BLaER1 (cell line): ENCODE data around the gene ARHGEF4.

Experiments used
- H3K27ac ChIP-seq: shearing (Covaris generic); formaldehyde crosslinking; 2 replicates; pipeline ENCODE4 v1.8.1; 2022
- H3K27me3 ChIP-seq: shearing (Covaris generic); formaldehyde crosslinking; 2 replicates; pipeline ENCODE4 v1.8.1; 2022
- H3K36me3 ChIP-seq: shearing (Covaris generic); formaldehyde crosslinking; 2 replicates; pipeline ENCODE4 v1.8.1; 2022
- H3K4me1 ChIP-seq: shearing (Covaris generic); formaldehyde crosslinking; 2 replicates; pipeline ENCODE4 v1.8.1; 2022
- H3K4me2 ChIP-seq: shearing (Covaris generic); formaldehyde crosslinking; 2 replicates; pipeline ENCODE4 v1.8.1; 2022
- H3K4me3 ChIP-seq: shearing (Covaris generic); formaldehyde crosslinking; 2 replicates; pipeline ENCODE4 v1.8.1; 2022
- H3K9ac ChIP-seq: shearing (Covaris generic); formaldehyde crosslinking; 2 replicates; pipeline ENCODE4 v1.8.1; 2022
- H3K9me3 ChIP-seq: shearing (Covaris generic); formaldehyde crosslinking; 2 replicates; pipeline ENCODE4 v1.8.1; 2022
- H4K20me1 ChIP-seq: shearing (Covaris generic); formaldehyde crosslinking; 2 replicates; pipeline ENCODE4 v1.8.1; 2022
- Cebpa-rat ChIP-seq: shearing (Covaris generic); IDR thresholded peaks from 2 replicates; pipeline ENCODE4 v1.8.1; 2022

ARHGEF4 gene

DNA sequence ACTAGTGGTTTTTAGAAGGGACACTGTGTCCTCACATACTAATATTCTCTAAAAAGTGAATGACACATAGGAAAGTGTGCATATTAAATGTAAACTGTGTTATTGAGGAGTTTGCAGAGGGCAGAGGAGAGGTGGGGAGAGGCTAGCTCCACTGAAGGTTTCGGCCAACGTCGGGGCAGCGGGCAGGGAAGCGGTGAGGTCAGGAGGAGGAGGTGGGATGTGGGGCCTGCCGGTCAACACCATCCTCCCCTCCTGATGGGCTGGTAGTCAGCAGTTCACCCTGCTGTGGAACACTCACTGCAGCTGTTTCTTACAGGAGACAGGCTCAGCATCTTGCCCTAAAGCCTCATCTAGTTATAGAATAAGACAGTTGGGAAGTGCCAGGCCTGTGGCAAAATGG lies 74.2 kb downstream of the ARHGEF4 start:
- H3K27me3 ChIP-seq: peaks cover 24% of the 10 kb centered on the region
- H3K9me3 ChIP-seq: peaks cover 13% of the 10 kb centered on the region
- H3K4me2 ChIP-seq: no peak overlapping the region
- peaks cover 13% of the 10 kb centered on the region for H3K4me1 ChIP-seq
- no peak overlapping the region for H3K4me3 ChIP-seq
- no peak overlapping the region for H3K27ac ChIP-seq
- H3K9ac ChIP-seq: no peak overlapping the region
- H4K20me1 ChIP-seq: peaks cover 1% of the 10 kb centered on the region; the same call in 1 of the 2 replicates
- H3K36me3 ChIP-seq: no peaks in the 10 kb centered on the region
- TF ChIP-seq Cebpa-rat: no peak

DNA sequence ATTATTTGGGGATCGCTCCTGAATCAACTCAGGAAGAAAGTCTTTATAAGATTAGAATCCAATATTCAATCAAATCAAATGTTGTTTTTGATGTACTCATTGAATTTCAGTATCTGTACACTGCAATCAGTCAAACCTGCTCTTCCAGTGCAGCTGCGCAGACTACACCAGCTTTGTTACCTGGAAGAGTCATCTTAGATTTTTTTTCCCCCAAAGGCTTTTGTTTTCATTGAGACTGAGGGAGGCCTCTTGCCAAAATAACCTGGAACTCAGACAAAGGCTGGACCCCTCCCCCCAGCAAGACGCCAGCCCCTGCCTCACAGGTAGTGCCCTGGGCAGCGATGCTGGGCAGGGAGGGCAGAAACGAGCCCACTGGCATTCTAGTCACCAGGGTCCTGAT lies 74.8 kb downstream of the ARHGEF4 start:
- peaks cover 7% of the 10 kb centered on the region; the same call in 1 of the 2 replicates for H4K20me1 ChIP-seq

DNA sequence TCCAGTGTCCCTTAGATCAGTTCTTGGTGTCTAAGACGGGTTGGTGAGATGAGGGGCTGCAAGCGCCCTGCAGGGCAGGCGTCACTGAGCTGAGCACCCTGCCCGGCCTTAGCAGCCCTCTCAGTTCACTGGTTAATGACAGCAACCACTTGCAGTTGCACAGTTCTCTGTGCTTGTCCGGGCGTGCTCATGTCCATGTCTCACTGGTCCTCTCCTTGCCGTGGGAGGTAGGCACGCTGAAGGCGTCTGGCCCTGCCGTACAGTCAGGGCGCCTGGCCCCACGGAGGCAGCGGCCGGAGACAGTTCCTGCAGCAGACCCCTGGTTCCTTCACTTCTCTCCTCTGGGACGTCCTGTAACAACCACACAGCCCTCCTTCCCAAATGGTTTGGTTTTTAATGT lies 75.3 kb downstream of the ARHGEF4 start:
- Histone ChIP-seq H3K4me1 (peaks cover 18% of the 10 kb centered on the region), H3K4me3 (no peak overlapping the region), H4K20me1 (peaks cover 7% of the 10 kb centered on the region; the same call in 1 of the 2 replicates), H3K9me3 (peaks cover 8% of the 10 kb centered on the region; the same call in 1 of the 2 replicates), H3K4me2 (no peak overlapping the region), H3K36me3 (no peaks in the 10 kb centered on the region), H3K27me3 (peaks cover 34% of the 10 kb centered on the region), H3K27ac (no peak overlapping the region), H3K9ac (no peak overlapping the region)
- TF ChIP-seq Cebpa-rat: no peak

More for the DNA sequence above, 74.8 kb downstream of the ARHGEF4 start:
- H3K4me1 ChIP-seq: peaks cover 18% of the 10 kb centered on the region
- H3K27me3 ChIP-seq: peaks cover 29% of the 10 kb centered on the region
- H3K4me3 ChIP-seq: no peak overlapping the region
- peaks cover 13% of the 10 kb centered on the region for H3K9me3 ChIP-seq
- no peak overlapping the region for H3K27ac ChIP-seq
- no peak overlapping the region for H3K4me2 ChIP-seq
- H3K36me3 ChIP-seq: no peaks in the 10 kb centered on the region
- TF ChIP-seq Cebpa-rat: no peak
- no peak overlapping the region for H3K9ac ChIP-seq

DNA sequence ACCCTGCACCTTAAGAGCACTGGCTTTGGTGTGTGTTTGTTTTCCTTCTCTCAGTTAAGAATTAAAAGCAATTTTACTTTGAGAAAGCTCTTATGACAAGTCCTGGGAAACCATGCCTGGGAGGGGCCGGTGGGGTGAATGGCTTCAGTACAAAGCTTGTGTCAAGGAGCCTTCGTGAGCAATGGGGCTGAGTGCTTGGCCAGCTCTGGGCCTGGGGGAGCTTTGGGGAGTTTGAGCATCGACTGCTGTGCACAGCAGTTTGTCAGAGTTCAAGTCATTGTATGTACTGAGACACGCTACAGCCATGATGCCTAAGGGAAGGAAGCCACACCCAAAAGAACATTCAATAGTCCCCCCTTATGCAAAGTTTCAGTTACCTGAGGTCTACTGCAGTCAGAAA lies 75.8 kb downstream of the ARHGEF4 start:
- H4K20me1 ChIP-seq: peaks cover 7% of the 10 kb centered on the region; the same call in 1 of the 2 replicates
- H3K4me1 ChIP-seq: peaks cover 18% of the 10 kb centered on the region
- peaks cover 7% of the 10 kb centered on the region; the same call in 1 of the 2 replicates for H3K9me3 ChIP-seq
- no peak overlapping the region for H3K4me3 ChIP-seq
- peaks cover 39% of the 10 kb centered on the region for H3K27me3 ChIP-seq
- no peaks in the 10 kb centered on the region for H3K36me3 ChIP-seq
- H3K4me2 ChIP-seq: no peak overlapping the region
- no peak overlapping the region for H3K27ac ChIP-seq
- H3K9ac ChIP-seq: no peak overlapping the region
- TF ChIP-seq Cebpa-rat: no peak

DNA sequence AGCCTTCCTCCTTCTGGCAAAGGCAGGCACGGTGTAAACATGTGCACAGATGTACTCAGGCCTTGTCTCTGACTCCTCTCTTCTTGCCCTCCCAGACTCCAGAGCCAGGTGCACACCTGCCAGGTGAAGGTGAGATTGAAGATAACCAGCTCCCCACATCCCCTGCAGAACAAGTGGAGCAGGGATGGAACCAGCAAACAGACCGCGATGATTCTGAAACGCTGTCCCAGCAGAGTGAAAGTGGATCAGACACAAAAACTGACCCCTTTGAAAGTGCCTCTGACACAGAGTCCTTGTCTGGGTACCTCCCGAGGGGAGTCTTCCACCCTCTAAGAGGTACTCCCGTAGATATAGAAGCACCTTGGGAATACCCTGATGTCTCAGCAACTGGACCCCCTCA lies 77.2 kb downstream of the ARHGEF4 start:
- H3K9ac ChIP-seq: no peak overlapping the region

DNA sequence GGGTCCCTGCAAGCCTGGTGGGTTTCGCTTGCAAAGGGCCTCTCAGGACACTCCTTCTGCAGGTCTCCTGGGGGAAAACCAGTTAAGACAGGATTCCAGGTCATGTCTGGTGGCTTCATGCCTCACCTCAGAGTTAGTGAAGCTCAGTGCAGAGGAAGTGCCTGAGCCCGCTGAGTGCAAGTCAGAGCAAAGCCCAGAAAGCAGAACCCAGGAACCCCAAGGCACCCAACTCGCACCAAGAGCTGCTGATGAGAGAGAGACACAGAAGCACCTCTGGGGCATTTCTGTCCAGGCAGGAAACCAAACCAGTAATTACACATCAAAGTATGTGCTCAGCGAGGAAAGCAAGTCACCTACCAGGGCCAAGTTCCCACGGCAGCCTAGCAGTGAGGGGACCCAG lies 78.4 kb downstream of the ARHGEF4 start:
- Histone ChIP-seq H3K9ac (no peak overlapping the region), H3K4me3 (no peak overlapping the region), H3K4me2 (peak overlapping the region; percentile 50), H3K27me3 (peaks cover 49% of the 10 kb centered on the region), H3K9me3 (peaks cover 7% of the 10 kb centered on the region; the same call in 1 of the 2 replicates), H3K27ac (no peak overlapping the region), H3K36me3 (no peaks in the 10 kb centered on the region), H3K4me1 (peaks cover 18% of the 10 kb centered on the region), H4K20me1 (peaks cover 7% of the 10 kb centered on the region; the same call in 1 of the 2 replicates)
- TF ChIP-seq Cebpa-rat: no peak

More for the DNA sequence above, 77.2 kb downstream of the ARHGEF4 start:
- H3K27ac ChIP-seq: no peak overlapping the region
- H3K4me1 ChIP-seq: peaks cover 18% of the 10 kb centered on the region
- H3K4me3 ChIP-seq: no peak overlapping the region
- H3K4me2 ChIP-seq: no peak overlapping the region
- TF ChIP-seq Cebpa-rat: no peak
- peaks cover 7% of the 10 kb centered on the region; the same call in 1 of the 2 replicates for H3K9me3 ChIP-seq
- peaks cover 49% of the 10 kb centered on the region for H3K27me3 ChIP-seq
- H4K20me1 ChIP-seq: peaks cover 7% of the 10 kb centered on the region; the same call in 1 of the 2 replicates
- H3K36me3 ChIP-seq: no peaks in the 10 kb centered on the region

DNA sequence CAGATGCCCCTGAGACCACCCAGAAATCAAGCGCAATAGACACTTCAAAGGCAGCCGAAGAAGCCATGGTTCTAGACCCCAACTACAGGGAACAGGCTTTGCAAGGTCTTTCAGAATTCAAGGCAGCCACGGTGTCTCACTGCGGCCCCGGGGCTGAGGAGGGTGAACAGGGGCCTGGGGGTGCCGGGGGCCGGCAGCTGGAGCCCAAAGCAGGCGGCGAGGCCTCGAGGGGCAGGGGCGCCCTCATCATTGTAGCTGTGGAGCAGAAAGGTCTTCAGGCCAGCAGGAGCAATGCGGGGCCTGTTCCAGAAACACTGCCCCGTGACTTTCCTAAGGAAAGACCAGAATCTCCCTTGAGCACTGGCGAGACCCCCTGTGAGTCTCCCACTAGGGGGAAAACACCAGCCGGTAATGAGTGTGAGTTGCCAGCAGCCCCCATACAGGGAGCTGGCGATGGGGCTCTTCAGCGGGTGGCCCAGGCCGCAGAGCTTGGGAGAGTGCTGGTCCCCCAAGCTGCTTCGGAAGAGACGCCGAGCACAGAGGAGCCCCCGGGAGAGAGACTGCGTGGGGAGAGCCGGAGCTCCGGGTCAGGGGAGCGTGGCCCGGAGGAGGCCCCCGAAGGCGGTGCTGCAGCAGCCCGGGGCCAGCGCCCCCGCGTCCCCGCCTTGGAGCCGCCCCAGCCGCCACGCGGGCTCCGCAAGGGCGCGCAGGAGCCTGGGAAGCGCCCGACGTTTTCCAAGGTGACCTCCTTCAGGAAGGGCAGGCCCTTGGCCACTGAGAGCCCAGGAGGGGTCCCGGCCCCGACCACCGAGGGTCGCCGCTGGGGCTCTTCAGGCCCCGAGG lies 79.1 kb downstream of the ARHGEF4 start:
- Histone ChIP-seq H3K4me1 (peaks cover 18% of the 10 kb centered on the region), H3K27ac (no peak overlapping the region), H4K20me1 (peaks cover 7% of the 10 kb centered on the region; the same call in 1 of the 2 replicates), H3K9me3 (peaks cover 7% of the 10 kb centered on the region; the same call in 1 of the 2 replicates), H3K36me3 (no peaks in the 10 kb centered on the region), H3K9ac (no peak overlapping the region), H3K4me2 (peak overlapping the region; percentile 50), H3K4me3 (no peak overlapping the region), H3K27me3 (peaks cover 49% of the 10 kb centered on the region)
- TF ChIP-seq Cebpa-rat: no peak

DNA sequence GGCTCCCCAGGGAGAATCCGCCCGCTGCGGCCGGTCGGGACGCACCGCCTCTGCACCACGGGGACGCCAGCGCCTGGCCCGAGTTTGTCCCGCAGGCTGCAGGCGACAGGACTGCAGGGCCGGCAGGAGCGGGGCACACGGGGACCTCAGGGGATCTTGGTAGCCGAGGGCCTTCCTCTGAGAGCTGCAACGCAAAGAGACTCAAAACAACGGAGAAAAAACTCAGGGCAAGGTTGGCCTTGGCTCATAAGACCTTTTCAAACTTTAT lies 79.7 kb downstream of the ARHGEF4 start:
- no peak for TF ChIP-seq Cebpa-rat
- Histone ChIP-seq H3K4me1 (peaks cover 18% of the 10 kb centered on the region), H3K4me2 (peak overlapping the region; percentile 50; the same call in 1 of the 2 replicates), H3K4me3 (no peak overlapping the region), H3K9ac (no peak overlapping the region), H3K27me3 (peaks cover 49% of the 10 kb centered on the region), H3K27ac (no peak overlapping the region), H3K36me3 (no peaks in the 10 kb centered on the region), H3K9me3 (peaks cover 7% of the 10 kb centered on the region; the same call in 1 of the 2 replicates), H4K20me1 (peaks cover 7% of the 10 kb centered on the region; the same call in 1 of the 2 replicates)

DNA sequence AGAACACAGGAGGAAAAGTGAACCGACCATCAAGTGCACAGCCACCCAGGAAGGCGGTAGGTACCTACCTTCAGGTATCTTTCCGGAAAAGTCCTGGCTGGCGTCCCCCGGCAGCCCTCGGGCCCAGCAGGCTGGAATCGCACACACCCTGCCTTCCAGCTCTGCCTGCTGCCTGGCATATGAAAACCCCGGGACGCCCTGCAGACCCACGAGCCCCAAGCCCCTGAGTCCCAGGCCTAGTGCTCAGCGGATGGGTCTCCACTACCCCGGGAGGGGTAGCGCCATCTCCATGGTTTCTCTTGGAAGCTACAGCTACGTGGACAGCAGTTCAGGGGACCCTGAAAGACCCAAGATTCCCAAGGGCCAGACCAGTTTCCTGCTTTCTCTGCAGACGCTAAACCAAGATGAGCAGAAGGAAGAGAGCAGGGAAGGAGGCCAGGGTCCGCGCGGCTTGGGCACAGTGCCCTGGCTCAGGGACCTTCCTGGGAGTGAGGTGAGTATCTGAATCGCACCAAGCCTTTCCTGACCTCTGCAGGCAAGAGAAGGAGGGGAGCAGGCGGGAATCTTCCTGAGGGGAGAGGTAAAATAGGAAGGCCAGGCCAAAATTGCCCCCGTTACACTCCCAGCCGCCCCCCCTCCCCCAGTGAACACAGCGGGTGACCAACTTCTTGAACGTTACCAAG lies 80.4 kb downstream of the ARHGEF4 start:
- Histone ChIP-seq H3K36me3 (no peaks in the 10 kb centered on the region), H3K9ac (no peak overlapping the region), H3K4me3 (no peak overlapping the region), H3K9me3 (peaks cover 7% of the 10 kb centered on the region; the same call in 1 of the 2 replicates), H3K27me3 (peaks cover 49% of the 10 kb centered on the region), H3K4me1 (peaks cover 18% of the 10 kb centered on the region), H4K20me1 (peaks cover 7% of the 10 kb centered on the region; the same call in 1 of the 2 replicates), H3K27ac (no peak overlapping the region), H3K4me2 (no peak overlapping the region)
- TF ChIP-seq Cebpa-rat: no peak

DNA sequence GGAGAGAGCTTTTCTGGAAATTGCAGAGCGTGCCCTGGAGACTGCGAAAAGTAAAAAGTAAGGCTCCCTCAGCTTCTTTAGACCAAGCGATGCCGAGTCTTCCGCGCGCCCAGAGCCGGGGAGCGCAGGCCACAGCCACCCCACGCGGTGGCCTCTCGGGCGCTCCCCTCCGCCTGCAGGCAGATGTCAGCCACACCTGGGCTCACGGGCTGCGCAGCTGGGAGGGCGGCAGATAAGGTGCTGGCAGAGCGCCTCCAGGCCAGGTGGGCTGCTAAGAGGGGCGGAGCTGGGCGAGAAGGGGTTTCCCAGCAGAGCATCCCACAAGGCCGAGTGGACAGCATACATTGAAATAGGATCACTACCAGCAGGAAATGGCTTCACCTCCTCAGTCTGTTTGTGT lies 81.7 kb downstream of the ARHGEF4 start:
- peaks cover 7% of the 10 kb centered on the region; the same call in 1 of the 2 replicates for H4K20me1 ChIP-seq

More for the DNA sequence above, 81.7 kb downstream of the ARHGEF4 start:
- Histone ChIP-seq H3K27me3 (peaks cover 49% of the 10 kb centered on the region), H3K27ac (no peak overlapping the region), H3K4me3 (no peak overlapping the region), H3K9ac (no peak overlapping the region), H3K36me3 (no peaks in the 10 kb centered on the region), H3K4me1 (peaks cover 18% of the 10 kb centered on the region), H3K4me2 (no peak overlapping the region), H3K9me3 (peaks cover 7% of the 10 kb centered on the region; the same call in 1 of the 2 replicates)
- no peak for TF ChIP-seq Cebpa-rat
